ENCODE measurements around the gene GALNT9. TPM values are rescaled to one million over a fixed set of nuclear protein-coding genes. Genes with fewer than 3 reads are reported as not detected.

The GALNT9 gene
- total RNA-seq, 1 experiment from 2014 or later, result 0.45 TPM

GRCh38 chr12:132171293-132171967, 158.0 kb downstream of the GALNT9 start:
- DNase-seq, result no peak
- intact Hi-C loops (cut with micrococcal nuclease; ENCODE audit: unreplicated experiment), result no loop called here
- no peak overlapping the region for H3K4me3 ChIP-seq (ENCODE audit: low read depth, low read length)
- no peaks in the 10 kb centered on the region for H3K36me3 ChIP-seq (ENCODE audit: control insufficient read depth, insufficient read depth, low read length)
- no TSS peak for BruUV-seq (replicated peaks)
- Mint-ChIP-seq H3K4me3 (ENCODE audit: unreplicated experiment) (no peak overlapping the region), H3K27ac (ENCODE audit: unreplicated experiment) (no peak overlapping the region), H3K27me3 (ENCODE audit: insufficient read depth, unreplicated experiment) (no peaks in the 10 kb centered on the region), H3K9me3 (ENCODE audit: unreplicated experiment) (peaks cover 11% of the 10 kb centered on the region), H3K4me1 (ENCODE audit: low read depth, unreplicated experiment) (no peaks in the 10 kb centered on the region), H3K36me3 (ENCODE audit: insufficient read depth, unreplicated experiment) (peaks cover 5% of the 10 kb centered on the region)
- ChIA-PET POLR2A (no interaction called here), CTCF (no interaction called here)
- H3K9me3 ChIP-seq, result no peaks in the 10 kb centered on the region
- H3K4me1 ChIP-seq, result peaks cover 11% of the 10 kb centered on the region
- no peaks in the 10 kb centered on the region for H3K27me3 ChIP-seq (replicated peaks; ENCODE audit: control insufficient read depth, insufficient read depth, low read length)
- TF ChIP-seq CTCF (IDR thresholded peaks at IDR 0.05; ENCODE audit: insufficient read depth in 1 of 2, low read depth in 1 of 2, low read length in 1 of 2, severe bottlenecking in 1 of 2, unreplicated experiment in 1 of 2), result no peak

- intact Hi-C loops (cut with micrococcal nuclease; ENCODE audit: unreplicated experiment), result no loop called here
- Mint-ChIP-seq H3K27ac (ENCODE audit: unreplicated experiment) (no peak overlapping the region), H3K4me3 (ENCODE audit: unreplicated experiment) (no peak overlapping the region), H3K4me1 (ENCODE audit: low read depth, unreplicated experiment) (no peaks in the 10 kb centered on the region), H3K36me3 (ENCODE audit: insufficient read depth, unreplicated experiment) (peaks cover 10% of the 10 kb centered on the region), H3K9me3 (ENCODE audit: unreplicated experiment) (peaks cover 17% of the 10 kb centered on the region), H3K27me3 (ENCODE audit: insufficient read depth, unreplicated experiment) (no peaks in the 10 kb centered on the region)
- no peaks in the 10 kb centered on the region for H3K27me3 ChIP-seq (replicated peaks; ENCODE audit: control insufficient read depth, insufficient read depth, low read length)
- H3K4me3 ChIP-seq (ENCODE audit: low read depth, low read length), result no peak overlapping the region
- no peak for DNase-seq
- no peaks in the 10 kb centered on the region for H3K9me3 ChIP-seq
- POLR2A ChIA-PET, result no interaction called here
- CTCF ChIA-PET, result no interaction called here
- H3K4me1 ChIP-seq, result peaks cover 11% of the 10 kb centered on the region
- TF ChIP-seq CTCF (IDR thresholded peaks at IDR 0.05; ENCODE audit: insufficient read depth in 1 of 2, low read depth in 1 of 2, low read length in 1 of 2, severe bottlenecking in 1 of 2, unreplicated experiment in 1 of 2), result no peak
- no peaks in the 10 kb centered on the region for H3K36me3 ChIP-seq (ENCODE audit: control insufficient read depth, insufficient read depth, low read length)
- no TSS peak for BruUV-seq (replicated peaks)
Observed at GRCh38 chr12:132170637-132171292, 158.6 kb downstream of the GALNT9 start.

GRCh38 chr12:132170094-132170636, 159.2 kb downstream of the GALNT9 start:
- ChIA-PET CTCF (no interaction called here), POLR2A (no interaction called here)
- Mint-ChIP-seq H3K27me3 (ENCODE audit: insufficient read depth, unreplicated experiment) (no peaks in the 10 kb centered on the region), H3K27ac (ENCODE audit: unreplicated experiment) (no peak overlapping the region), H3K36me3 (ENCODE audit: insufficient read depth, unreplicated experiment) (peaks cover 11% of the 10 kb centered on the region), H3K4me3 (ENCODE audit: unreplicated experiment) (no peak overlapping the region), H3K4me1 (ENCODE audit: low read depth, unreplicated experiment) (no peaks in the 10 kb centered on the region), H3K9me3 (ENCODE audit: unreplicated experiment) (peaks cover 18% of the 10 kb centered on the region)
- no peaks in the 10 kb centered on the region for H3K9me3 ChIP-seq
- no peaks in the 10 kb centered on the region for H3K27me3 ChIP-seq (replicated peaks; ENCODE audit: control insufficient read depth, insufficient read depth, low read length)
- intact Hi-C loops (cut with micrococcal nuclease; ENCODE audit: unreplicated experiment), result no loop called here
- DNase-seq, result no peak
- no peak for TF ChIP-seq CTCF (IDR thresholded peaks at IDR 0.05; ENCODE audit: insufficient read depth in 1 of 2, low read depth in 1 of 2, low read length in 1 of 2, severe bottlenecking in 1 of 2, unreplicated experiment in 1 of 2)
- no peak overlapping the region for H3K4me3 ChIP-seq (ENCODE audit: low read depth, low read length)
- H3K4me1 ChIP-seq, result peaks cover 8% of the 10 kb centered on the region
- BruUV-seq (replicated peaks), result no TSS peak
- H3K36me3 ChIP-seq (ENCODE audit: control insufficient read depth, insufficient read depth, low read length), result no peaks in the 10 kb centered on the region
